HG03066 (cell line): Measurements from ENCODE around the gene GPD2.
"Not testable (repeated sequence)": the region's sequence is repeated elsewhere in the genome, so short reads cannot be mapped to it uniquely, and the experiment has no call there.

Experiments
- ATAC-seq: cut with Tn5 transposase; IDR thresholded peaks from one replicate; pipeline ENCODE4 v1.9.1; 2021; ENCODE audit warnings: low read depth; ENCODE audit not compliant: unreplicated experiment

Gene GPD2

GRCh38 chr2:156471762-156472161, 35.6 kb downstream of the GPD2 start:
- ATAC-seq = no peak

GRCh38 chr2:156472686-156473085, 36.5 kb downstream of the GPD2 start:
- ATAC-seq = no peak

DNA sequence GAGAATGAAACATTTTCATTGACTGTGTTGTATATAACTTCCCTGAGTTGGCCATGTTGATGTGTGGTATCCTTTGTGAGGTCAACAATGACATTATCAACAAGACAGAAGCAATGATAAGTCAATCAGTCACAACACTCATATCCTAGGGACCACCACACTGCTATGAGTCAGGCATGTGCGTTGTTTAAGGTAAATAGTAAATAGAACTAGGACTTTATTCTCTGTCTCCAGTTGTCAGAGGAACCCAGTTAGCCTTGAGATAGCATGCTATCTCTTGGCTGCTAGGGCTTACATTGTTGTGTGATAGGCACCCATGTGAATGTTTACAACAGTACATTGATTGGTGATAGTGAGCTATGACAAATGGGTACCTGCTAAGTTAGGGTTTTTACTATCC, 37.3 kb downstream of the GPD2 start:
- no peak for ATAC-seq

- ATAC-seq = no peak
Measured at GRCh38 chr2:156474401-156474800, 38.2 kb downstream of the GPD2 start.

GRCh38 chr2:156476021-156476849, 40.1 kb downstream of the GPD2 start:
- peak; percentile 40 for ATAC-seq

DNA sequence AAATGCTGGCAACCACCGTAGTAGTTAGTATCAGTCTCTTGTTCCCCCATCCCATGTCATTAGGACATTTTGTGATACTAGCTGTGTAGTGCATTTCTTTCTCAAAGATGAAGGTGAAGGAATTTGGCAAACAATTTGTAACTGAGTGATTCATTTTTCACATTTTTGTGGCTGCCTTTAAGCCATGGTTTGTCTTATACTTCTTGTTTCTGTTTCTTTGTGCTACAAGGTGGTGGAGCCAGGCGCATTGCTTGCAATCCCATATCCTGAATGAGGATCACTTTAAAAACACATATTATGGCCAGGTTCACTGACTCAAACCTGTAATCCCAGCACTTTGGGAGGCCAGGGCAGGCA, 40.6 kb downstream of the GPD2 start:
- peak; percentile 70 for ATAC-seq

GRCh38 chr2:156480376-156480775, 44.2 kb downstream of the GPD2 start:
- ATAC-seq = no peak

DNA sequence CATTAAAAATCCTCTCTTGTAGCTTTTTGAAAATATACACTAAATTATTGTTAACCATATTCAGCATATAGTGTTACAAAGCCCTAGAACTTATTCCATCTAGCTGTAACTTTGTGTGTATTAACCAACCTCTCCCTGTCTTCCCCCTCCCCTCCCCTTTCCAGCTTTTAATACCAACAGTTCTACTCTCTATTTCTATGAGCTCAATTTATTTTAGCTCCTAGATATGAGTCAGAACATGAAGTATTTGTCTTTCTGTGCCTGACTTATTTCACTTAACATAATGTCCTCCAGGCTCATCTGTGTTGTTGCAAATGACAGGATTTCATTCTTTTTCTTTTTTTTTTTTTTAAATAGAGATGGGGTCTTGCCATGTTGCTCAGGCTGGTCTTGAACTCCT, 45.1 kb downstream of the GPD2 start:
- no peak for ATAC-seq

GRCh38 chr2:156483741-156484173, 47.6 kb downstream of the GPD2 start:
- ATAC-seq = no peak

GRCh38 chr2:156486147-156486546, 50.0 kb downstream of the GPD2 start:
- ATAC-seq = no peak

DNA sequence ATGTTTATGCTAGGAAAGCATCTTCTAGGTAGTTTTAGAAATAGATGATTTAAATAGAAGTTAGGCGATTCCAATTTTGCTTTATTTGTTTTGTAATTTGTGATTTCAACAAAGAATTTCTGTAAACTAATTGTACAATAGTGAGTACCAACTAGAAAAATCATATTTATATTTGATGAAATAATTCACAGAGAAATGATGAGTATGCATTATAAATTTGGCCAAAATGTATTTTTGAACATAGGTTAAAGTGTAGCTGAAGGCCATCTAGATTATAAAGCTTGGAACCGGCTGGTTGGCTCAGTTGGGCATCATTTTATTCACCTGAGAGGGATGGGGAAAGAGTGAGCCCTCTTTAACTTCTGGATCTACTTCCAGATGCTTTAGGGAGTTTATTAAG, 50.4 kb downstream of the GPD2 start:
- no peak for ATAC-seq

GRCh38 chr2:156489195-156489594, 53.0 kb downstream of the GPD2 start:
- no peak for ATAC-seq

DNA sequence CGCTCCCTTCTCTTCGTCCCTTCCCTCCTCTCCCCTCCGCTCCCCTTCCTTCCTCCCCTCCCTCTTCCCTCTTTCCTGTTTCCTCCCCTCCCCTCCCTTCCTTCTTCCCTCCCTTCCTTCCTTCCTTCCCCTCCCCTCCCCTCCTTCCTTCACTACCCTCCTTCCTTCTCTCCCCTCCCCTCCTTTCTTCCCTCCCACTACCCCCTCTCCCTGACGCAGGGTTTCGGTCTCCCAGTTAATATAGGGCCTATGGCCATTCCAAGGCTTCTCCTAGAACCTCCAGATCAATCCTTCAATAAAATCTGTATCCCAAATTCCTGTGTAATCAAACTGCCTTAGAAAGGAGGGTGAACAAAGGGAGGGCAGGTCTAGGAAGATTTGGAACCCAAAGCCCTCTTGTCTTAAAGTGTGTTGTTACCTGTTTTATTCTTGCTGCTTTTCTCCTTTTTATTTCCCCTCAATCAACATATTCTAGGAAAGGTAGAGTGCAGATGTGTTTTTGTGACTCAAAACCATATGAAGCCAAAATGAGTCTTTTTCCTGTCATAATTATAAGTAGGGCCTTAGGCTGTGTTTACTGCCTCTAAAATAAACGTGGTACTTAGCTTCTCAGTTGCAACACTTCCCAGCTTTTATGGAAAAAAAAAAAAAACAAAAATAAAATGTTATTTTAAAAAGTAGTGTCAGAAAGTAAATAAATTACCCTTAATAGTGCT, 53.7 kb downstream of the GPD2 start:
- no peak for ATAC-seq

- no peak for ATAC-seq
Measured at GRCh38 chr2:156490466-156490840, 54.3 kb downstream of the GPD2 start.

DNA sequence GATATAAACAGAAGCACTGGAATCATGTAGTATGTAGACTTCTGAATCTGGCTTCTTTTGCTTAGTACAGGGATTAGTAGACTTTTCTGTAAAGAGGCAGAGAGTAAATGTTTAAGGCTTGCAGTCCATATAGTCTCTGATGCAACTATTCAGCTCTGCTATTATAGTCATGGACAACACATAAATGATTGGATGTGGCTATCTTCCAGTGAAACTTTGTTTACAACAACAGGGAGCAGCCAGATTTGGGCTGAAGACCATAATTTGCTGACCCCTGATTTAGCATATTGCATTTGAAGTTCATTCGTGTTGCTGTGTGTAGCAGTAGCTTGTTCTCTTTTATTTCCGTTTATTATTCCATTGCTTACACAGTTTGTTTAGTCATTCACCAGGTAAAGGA, 55.0 kb downstream of the GPD2 start:
- ATAC-seq = no peak

- ATAC-seq = no peak
Measured at GRCh38 chr2:156492979-156493378, 56.8 kb downstream of the GPD2 start.

DNA sequence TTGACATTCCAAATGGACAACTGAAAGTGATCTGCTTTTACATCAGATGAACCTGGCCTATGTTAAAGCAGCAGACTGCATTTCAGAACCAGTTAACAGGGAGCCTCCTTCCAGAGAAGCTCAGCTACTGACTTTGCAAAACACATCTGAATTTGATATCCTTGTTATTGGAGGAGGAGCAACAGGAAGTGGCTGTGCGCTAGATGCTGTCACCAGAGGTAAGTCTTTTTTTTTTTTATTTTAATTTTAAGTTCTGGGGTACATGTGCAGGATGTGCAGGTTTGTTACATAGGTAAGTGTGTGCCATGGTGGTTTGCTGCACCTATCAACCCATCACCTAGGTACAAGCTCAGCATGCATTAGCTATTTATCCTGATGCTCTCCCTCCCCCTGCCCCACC, 59.8 kb downstream of the GPD2 start:
- not testable (repeated sequence) for ATAC-seq

- ATAC-seq = peak; percentile 62
Measured at GRCh38 chr2:156505696-156506095, 69.5 kb downstream of the GPD2 start.

DNA sequence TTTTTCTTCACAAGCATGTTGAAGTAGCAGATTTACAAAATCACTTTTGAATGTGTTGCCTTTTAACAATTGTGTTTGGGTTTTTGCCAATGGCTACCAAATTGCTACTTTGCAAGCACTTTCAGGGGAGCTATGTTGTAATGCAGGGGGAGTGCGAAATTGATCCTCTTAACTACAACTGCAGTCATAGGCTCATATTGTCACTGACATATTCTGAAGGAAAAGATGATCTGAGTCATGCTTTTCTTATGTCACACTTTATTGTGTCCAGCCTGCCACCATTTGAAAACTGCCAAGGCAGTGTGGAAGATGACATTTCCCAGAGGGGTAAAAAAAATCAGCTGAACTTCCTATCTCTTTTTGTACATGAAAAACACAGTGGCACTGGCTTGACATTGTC, 74.9 kb downstream of the GPD2 start:
- no peak for ATAC-seq

GRCh38 chr2:156511803-156512202, 75.6 kb downstream of the GPD2 start:
- peak; percentile 58 for ATAC-seq

GRCh38 chr2:156512451-156512850, 76.3 kb downstream of the GPD2 start:
- ATAC-seq = no peak

GRCh38 chr2:156513219-156513618, 77.0 kb downstream of the GPD2 start:
- ATAC-seq = no peak
